GM18870 (cell line): ENCODE data around the gene UBE2D2.

Source experiments
- ATAC-seq: cut with Tn5 transposase; IDR thresholded peaks from one replicate; pipeline ENCODE4 v1.9.1; 2021; ENCODE audit warnings: moderate library complexity; ENCODE audit not compliant: unreplicated experiment

The UBE2D2 gene

GRCh38 chr5:139634541-139634940, 73.4 kb downstream of the UBE2D2 start:
- no peak for ATAC-seq

GRCh38 chr5:139635191-139635590, 74.1 kb downstream of the UBE2D2 start:
- no peak for ATAC-seq

- no peak for ATAC-seq
Observed at GRCh38 chr5:139635606-139636206, 74.6 kb downstream of the UBE2D2 start.

GRCh38 chr5:139636207-139636792, 75.2 kb downstream of the UBE2D2 start:
- ATAC-seq: peak; percentile 76

- ATAC-seq: peak; percentile 29
Observed at GRCh38 chr5:139636975-139637408, 75.9 kb downstream of the UBE2D2 start.

- no peak for ATAC-seq
Observed at GRCh38 chr5:139637438-139638089, 76.4 kb downstream of the UBE2D2 start.

GRCh38 chr5:139638090-139638735, 77.1 kb downstream of the UBE2D2 start:
- ATAC-seq: no peak

- ATAC-seq: no peak
Observed at GRCh38 chr5:139638736-139639618, 77.8 kb downstream of the UBE2D2 start.

GRCh38 chr5:139639619-139640380, 78.7 kb downstream of the UBE2D2 start:
- no peak for ATAC-seq

- ATAC-seq: no peak
Observed at GRCh38 chr5:139640421-139641115, 79.4 kb downstream of the UBE2D2 start.

- no peak for ATAC-seq
Observed at GRCh38 chr5:139641116-139642080, 80.3 kb downstream of the UBE2D2 start.

- no peak for ATAC-seq
Observed at GRCh38 chr5:139642213-139642612, 81.1 kb downstream of the UBE2D2 start.

GRCh38 chr5:139642891-139643871, 82.0 kb downstream of the UBE2D2 start:
- ATAC-seq: no peak

- no peak for ATAC-seq
Observed at GRCh38 chr5:139644001-139644456, 82.9 kb downstream of the UBE2D2 start.

GRCh38 chr5:139644646-139645429, 83.7 kb downstream of the UBE2D2 start:
- ATAC-seq: no peak

GRCh38 chr5:139645430-139645871, 84.3 kb downstream of the UBE2D2 start:
- ATAC-seq: no peak
